H54 (cell line): ENCODE data around the gene LGI1.

ENCODE experiments used
- DNase-seq: peaks from one replicate; pipeline ENCODE4 v3.0.0; 2011; ENCODE audit warnings: low spot score, mixed read lengths; ENCODE audit not compliant: insufficient read length
- FAIRE-seq: peaks from 3 replicates; lab custom pipeline; 2011; peaks lifted over from hg19 to GRCh38; lab: Jason Lieb, UNC
- POLR2A ChIP-seq: IDR thresholded peaks from 2 replicates; pipeline ENCODE4 v1.6.1; 2011; ENCODE audit warnings: low read depth, mild to moderate bottlenecking, low read length

LGI1 gene

DNA sequence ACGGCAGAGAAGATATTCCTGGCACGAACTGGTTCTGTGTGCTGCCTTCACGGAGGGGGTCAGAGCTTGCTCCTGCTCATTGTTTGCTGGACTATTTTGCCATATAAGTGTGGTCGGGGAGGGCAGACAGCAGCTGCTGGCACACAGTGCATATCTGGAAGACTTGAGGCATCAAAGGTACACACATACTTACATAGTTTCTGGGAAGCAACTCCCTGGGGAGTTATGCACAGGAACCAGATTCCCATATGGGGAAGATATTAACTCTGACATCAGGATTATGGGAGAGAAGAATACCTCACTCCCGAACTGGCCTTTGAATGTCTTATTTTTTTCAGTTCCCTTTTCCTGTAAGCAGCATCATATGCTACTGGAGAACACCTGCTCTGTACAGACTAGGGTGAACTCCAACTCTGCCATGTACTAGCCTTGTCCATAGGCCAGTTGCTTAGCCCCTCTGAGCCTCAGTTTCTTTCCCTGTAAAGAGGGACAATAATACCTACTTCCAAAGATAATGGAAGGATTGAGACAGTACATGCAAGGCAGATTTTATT lies 41.5 kb downstream of the LGI1 start:
- TF ChIP-seq POLR2A = no peak
- no peak for FAIRE-seq
- no peak for DNase-seq

DNA sequence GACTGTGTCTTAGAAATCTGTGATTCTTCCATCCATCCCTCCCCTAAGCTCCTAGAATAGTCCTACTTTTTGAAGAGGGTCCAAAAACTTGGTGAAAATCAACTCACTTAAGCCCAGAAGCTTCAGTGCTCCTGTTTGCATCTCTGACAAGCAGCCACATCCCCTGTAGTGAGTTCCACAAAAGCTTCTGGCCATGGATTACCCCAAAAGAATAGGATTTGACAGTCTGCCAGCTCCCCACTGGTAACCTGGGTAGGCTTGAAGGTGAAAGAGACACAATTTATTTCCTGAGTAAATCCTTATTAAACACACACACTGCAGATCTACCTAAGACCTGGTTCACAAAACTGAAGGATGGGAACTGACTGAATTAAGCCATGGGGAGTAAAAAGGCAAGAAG lies 46.5 kb downstream of the LGI1 start:
- DNase-seq (no peak), FAIRE-seq (no peak)
- TF ChIP-seq POLR2A = no peak

DNA sequence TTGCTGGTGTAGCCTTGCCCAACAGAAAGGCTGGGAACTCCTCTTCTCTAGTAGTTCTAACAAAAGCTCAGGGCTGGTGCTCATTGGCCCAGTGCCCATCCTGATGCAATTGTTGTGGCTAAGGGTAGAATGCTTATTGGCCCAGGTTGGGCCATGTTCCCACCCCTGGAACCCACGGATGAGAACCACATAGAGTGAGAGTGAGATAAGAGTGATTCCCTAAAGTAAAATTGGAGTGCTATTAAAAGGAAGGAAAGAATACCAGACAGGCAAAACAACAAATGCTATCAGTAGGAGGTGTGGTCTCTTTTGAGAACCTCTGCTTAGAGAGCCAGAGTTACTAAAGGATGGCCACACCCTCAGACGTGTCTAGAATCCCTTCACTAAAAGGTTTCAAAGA lies 49.2 kb downstream of the LGI1 start:
- TF ChIP-seq POLR2A = no peak
- no peak for DNase-seq
- FAIRE-seq = no peak

DNA sequence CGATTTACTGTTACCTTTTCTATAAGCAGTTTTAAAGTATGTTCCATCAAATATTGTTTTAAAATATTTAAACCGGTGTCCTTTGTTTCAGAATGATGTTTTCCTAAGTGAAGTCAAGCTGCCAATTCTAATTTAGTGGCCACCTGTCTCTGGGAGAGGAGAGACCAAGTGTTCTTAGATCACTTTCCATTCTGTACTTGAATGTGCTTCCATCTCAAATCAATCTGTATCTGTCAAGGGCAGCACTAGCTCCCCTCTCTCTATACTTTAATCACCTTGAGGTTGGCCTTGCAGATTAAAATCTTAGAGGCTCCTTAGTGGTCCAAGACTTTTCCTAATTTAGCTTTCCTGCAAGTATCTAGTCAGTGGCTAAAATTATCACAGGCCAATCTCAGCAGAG lies 49.6 kb downstream of the LGI1 start:
- no peak for TF ChIP-seq POLR2A
- no peak for DNase-seq
- no peak for FAIRE-seq

DNA sequence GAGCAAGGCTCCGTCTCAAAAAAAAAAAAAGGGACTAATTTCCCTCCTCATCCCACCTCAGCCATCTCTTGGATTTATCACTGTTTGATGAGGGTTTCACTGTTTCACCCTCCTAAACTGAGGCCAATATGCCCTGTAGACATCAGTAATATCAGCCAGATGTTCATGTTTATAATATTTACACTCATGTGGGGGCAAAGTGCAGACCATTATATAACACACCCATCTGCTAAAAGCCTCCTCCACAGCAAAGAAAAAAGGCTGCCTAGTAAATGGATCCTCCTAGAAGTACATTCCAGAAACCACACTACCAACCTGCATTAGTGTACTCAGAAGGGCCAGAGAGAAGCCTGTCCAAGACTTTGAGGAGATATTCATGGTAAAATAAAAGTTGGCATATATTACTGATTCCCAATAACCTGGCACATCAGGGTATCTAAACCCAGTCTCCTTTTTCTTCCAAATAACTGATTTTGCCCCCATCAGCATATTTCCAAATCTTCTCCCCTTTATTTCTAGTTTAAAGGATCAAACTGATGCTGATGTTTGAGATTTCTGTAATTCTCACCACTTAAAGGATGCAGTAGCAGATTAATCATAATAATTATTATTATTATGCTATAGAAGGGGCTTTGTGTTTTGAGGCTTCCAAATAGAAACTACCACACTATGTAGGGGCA lies 55.1 kb downstream of the LGI1 start:
- FAIRE-seq (no peak), DNase-seq (no peak)
- TF ChIP-seq POLR2A = no peak

DNA sequence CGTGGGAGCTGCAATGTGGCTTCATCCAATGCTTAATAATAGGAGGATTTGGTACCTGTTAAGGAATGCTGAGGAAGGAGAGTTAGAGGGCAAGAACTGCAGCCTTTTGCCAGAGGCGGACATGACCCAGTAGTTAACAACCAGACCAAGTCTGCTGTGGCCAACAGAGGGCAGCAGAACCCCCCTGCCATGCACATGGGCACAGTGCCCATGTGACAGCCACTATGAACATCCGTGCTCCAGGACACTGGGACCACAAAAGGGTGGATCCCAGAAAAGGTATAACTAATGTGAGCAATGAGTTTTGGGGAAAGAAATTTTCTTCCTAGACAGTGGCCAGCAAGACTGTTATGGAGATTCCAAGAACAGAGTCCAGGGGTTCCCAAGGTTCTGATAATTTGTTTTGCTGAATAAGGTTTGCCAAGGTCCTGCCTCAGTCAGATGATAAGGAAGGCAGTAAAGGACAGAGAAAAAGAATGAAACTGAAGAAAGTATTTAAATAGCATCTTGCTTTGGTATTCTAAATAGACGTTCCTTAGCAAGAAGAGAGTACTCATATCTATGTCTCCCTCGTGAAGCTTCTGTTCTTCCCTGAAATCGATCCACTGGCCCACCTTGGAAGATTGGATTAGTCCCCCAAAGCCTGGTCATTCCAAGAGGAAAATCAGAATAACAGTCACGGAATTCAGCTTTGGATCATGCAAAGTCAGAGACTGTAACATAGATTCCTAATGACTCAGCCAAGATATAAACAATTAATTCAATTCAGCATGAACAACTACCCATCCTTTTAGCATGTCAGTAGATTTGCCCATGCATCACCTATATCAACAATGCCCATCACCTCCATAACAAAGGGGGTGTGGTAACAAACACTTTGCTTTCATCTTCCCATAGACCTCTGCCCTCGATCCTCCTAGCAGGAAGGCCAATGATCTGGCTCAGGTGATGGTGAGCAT lies 56.0 kb downstream of the LGI1 start:
- FAIRE-seq = peak; percentile 60
- TF ChIP-seq POLR2A = no peak
- peak; percentile 43 for DNase-seq

DNA sequence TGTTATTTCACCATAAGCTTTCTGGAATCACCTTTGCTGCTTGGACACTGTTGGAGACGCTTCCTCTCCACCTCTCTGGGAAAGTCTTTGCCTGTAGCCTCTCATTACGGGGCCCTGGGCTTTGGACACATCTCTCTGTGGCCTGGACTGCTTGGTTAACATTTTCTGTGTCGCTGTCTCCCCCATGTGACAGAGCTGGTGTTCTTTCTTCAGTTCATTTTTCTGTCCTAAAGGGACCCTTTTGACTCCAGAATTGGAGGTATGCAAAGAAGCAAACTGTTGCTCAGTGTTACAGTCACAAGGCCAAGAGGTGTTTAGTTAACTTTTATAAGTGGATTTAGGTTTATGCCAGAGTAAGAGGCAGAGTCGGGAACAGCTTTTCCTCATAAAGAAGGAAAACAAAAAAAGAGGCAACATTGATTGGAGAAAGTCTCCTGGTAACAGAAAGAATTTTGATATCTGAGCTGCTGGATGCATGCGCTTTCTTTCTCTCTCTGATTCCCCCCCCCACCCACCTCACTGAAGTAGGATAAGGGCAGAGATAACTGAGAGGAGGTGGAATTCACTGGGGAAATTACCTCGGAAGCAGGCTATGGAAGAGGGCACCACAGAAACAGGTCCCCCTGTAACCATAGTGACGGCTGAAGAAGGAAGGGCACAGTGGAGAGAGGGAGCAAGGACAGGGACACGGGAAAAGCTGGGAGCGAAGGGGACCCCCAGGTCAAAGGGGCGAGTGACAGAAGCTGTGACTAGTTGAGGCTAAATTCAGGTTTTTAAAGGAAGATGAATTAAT lies 57.8 kb downstream of the LGI1 start:
- DNase-seq (no peak), FAIRE-seq (peak; percentile 23)
- no peak for TF ChIP-seq POLR2A

DNA sequence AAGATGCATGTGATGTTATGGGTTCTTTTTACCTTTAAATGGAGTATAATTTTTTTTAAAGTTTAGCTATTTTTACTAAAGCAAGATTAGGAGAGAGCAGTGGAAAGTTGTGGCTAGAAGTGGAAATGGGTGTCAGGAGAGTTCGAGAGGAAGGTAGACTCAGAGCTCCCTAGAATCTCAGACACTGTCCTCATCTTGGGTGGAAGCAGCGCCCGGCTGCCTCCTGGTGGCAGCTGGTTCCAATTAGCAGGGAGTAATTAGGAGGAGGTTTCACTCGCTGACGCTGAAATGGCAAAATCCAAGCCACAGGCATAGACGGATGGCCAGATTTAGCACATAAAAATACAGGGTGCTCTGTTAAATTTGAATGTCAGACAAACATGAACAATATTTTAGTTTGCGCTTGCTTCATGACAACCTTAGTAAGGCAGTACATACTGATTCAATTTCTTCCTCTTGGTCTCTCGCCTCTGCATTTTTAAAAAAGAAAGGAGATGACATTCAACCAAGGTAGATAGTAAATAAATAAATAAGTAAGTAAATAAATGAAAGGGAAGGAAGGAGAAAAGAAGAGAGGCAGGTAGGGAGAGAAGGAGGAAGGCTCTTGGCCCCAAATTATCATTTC lies 58.5 kb downstream of the LGI1 start:
- FAIRE-seq (peak; percentile 83), DNase-seq (peak; percentile 33)
- TF ChIP-seq POLR2A = no peak

DNA sequence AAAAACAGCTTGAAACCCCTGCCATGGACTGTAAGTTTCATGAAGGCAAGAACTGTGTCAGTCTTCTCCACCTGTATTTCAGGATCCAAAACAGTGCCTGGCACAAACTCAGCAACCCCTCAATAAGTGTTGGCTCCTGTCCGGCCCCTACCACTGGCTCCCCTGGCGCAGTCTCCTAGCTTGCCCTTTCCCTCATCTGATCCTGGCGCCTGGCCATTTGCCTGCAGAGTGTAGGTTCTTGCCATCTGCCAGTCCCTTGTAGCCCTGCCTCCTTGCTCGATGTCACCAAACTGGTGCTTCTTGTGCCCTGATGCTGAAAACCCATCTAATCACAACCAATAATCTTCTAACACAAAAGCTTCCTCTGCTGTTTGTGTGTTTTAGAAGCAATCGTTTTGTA lies 60.4 kb downstream of the LGI1 start:
- FAIRE-seq = no peak
- DNase-seq = no peak
- no peak for TF ChIP-seq POLR2A

DNA sequence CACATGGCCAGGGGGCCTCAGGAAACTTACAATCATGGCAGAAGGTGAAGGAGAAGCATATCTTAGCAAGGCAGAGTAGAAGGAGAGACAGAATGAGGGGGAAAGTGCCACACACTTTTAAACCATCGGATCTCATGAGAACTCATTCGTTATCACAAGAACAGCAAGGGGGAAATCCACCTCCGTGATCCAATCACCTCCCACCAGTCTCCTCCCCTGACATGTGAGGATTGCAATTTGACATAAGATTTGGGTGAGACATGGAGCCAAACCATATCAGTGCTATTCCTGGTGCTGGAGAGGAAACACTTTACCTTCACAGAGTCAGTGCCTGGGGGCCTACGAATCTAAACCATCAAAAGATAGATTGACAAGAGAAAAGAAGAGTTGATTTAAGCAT lies 61.8 kb downstream of the LGI1 start:
- DNase-seq (no peak), FAIRE-seq (no peak)
- TF ChIP-seq POLR2A = no peak

DNA sequence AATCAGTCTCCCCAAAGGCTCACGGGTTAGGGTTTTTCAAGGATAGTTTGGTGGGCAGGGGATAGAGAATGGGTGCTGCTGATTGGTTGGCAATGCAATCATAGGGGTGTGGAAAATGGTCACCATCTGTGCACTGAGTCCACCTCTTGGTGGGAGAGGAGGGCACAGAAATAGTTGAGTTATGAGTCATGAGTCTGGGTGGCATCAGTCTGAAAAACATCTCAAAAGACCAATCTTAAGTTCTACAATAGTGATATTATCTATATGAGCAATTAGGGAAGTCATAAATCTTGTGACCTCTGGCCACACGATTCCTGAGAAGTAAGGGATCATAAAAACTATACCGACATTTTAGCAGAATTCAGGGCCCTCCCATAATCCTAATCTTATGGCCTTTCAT lies 62.7 kb downstream of the LGI1 start:
- TF ChIP-seq POLR2A = no peak
- FAIRE-seq (peak; percentile 78), DNase-seq (no peak)

DNA sequence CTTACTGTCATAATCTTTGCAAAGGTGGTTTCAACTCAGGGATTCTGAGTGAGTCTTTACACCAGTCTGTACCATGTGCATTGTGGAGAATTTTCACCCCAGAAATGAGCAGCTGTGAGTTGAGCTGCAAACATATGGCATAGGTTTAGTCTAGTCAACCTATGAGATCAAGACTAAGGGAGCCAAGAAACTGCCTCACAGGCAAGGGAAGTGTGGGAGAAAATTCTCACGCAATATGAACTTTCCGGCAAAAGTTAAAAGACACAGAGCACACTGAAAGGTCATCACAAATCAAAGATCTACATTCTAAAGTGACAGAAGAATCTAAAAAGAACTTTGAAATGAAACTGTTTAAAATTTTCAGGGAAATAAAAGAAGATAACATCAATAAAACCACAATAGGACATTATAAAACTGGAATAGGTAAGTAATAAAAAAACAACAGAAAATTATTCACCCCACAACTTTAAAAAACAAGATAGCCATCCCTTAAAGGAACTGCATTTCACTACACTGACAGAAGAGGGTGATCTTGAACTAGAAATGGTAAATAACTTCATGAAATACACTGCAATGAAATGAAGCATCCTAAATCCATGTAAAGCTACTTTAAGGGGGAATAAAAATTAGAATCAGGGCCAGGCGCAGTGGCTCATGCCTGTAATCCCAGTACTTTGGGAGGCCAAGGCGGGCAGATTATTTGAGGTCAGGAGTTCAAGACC lies 63.5 kb downstream of the LGI1 start:
- FAIRE-seq (peak; percentile 84), DNase-seq (no peak)
- no peak for TF ChIP-seq POLR2A
